EL (cell line): Measurements from ENCODE around the gene ALDH9A1.
A peak's percentile ranks its signal among the peaks of the same experiment; 100 is the strongest.
"Not testable (repeated sequence)": the region's sequence is repeated elsewhere in the genome, so short reads cannot be mapped to it uniquely, and the experiment has no call there.

ENCODE experiments used
- DNase-seq: peaks from one replicate; pipeline ENCODE4 v3.0.0-alpha.2; 2016

ALDH9A1 gene

DNA sequence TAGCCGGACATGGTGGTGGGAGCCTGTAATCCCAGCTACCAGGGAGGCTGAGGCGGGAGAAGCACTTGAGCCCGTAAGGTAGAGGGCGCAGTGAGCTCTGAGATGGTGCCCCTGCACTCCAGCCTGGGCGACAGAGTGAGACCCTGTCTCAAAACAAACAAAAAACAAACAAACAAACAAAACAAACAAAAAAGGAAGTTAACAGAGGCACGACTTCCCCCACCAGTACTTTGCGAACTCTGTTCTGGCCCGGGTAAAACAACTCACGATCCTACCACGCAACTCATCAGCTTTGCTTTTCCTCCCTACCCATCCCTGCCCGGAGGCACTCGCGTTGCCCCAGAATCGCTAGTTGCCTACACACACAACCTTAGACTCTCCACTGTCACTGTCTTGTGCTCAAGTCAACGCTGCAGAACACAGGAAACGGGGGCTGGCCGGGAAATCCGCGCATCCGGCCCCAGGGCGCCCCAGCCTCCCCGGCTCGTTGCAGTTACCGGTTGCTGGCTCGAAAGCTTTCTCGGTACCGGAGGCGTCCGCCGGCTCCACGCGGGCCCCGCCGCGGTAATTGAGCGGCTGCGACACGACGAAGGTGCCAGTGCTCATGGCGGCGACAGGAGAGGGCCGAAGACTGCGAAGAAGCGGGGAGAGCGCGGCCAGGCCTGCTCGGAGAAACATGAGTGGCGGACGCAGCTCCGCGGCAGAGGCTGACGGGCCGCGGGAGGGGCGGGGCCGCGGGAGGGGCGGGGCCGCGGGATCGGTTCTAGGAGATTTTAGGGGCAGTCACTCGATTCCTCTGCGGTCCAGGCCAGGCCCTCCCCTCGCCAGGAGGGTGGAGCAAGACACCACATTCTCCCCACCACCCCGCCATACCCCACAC lies at the start of gene ALDH9A1:
Gene ALDH9A1, minus strand, starts transcription at position 682 of the 880 bp plus-strand sequence. Its CDS starts 4 bp downstream, at position 678.
- DNase-seq, result peak; percentile 95

DNA sequence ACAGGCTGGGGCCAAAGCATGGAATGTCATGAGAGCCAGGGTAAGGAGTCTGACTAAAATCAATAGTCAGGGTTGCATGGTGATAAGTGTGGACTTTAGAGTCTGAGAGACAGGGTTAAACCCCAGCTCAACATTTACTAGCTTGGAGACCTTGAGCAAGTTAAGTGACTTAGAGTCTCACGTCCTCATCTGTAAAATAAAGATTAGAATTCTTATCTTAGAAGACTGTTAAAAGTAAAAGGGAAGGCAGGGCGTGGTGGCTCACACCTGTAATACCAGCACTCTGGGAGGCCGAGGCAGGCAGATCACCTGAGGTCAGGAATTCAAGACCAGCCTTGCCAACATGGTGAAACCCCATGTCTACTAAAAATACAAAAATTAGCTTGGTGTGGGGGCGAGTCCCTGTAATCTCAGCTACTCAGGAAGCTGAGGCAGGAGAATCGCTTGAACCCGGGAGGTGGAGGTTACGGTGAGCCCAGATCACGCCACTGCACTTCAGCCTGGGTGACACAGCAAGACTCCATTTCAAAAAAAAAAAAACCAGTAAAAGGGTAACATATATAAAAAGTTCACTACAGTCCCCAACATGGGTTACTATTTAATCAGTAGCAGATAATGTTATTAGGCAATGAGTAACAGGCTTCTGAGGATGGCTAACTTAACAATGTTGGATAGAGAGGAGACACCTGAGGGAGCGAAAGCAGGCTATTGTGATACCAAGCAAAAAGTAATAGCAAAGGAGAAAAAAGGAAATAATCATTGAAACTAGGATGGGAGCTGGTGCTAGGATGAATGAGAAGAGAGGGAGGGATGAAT lies 49.5 kb upstream of the ALDH9A1 start:
- no peak for DNase-seq

DNA sequence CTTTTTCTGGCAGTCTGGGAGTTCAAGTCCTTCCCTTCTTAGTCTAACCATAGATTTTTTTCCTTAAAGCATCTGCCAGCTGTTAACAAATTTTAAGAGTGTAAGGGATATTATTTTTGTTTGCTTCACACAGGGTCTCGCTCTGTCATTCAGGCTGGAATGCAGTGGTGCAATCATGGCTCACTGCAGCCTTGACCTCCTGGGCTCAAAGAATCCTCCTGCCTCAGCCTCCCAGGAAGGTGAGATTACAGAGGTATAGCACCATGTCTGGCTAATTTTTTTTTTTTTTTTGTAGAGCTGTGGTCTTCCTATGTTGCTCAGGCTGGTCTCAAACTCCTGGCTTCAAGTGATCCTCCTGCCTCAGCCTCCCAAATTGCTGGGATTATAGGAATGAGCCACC lies 46.6 kb upstream of the ALDH9A1 start:
- not testable (repeated sequence) for DNase-seq

DNA sequence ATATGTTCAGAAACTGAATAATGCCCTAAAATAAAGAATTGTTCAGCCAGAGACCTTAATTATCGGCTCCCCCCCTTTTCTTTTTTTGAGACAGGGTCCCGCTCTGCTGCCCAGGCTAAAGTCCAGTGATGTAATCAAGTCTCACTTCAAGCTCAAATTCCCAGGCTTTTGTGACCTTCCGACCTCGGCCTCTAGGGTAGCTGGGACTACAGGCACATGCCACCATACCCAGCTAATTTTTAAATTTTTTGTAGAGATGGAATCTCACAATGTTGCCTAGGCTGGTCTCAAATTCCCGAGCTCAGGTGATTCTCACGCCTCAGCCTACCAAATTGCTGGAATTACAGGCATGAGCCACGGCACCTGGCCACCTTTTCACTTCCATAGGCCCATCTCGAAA lies 43.8 kb upstream of the ALDH9A1 start:
- no peak for DNase-seq

DNA sequence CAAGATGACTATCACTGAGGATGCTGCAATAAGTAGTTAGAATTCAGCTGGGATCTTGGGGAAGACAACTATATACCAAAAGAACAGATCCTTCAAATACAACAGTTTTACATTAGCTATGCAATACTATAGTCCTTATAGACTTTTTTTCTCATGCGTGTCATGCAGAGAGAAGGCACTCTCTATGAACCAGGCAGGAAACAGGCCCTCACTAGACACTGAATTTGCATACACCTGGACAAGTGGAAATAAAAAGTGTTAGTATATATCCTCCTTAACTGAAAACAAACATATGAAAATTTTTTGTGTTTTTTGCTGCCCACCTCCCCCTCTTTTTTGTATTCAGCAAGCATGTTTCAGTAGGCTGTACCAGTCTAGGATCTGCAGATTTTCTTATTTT lies 40.4 kb upstream of the ALDH9A1 start:
- DNase-seq, result no peak

DNA sequence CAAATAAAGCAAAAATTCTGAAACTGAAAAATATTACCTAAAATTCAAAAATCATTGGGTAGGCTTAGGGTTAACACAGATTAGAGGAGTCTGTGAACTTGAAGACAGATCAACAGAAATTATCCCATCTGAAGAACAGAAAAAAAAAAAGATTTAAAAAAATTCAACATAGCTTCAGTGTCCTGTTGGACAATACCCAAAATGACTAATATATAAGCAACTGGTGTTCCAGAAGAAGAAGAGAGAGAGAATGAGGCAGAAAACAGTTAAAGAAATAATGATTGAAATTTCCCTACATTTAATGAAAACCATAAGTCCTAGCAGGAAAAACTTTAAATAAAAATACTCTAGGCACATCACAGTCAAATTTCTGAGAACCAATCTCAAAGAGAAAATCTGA lies 38.8 kb upstream of the ALDH9A1 start:
- DNase-seq, result peak; percentile 3

DNA sequence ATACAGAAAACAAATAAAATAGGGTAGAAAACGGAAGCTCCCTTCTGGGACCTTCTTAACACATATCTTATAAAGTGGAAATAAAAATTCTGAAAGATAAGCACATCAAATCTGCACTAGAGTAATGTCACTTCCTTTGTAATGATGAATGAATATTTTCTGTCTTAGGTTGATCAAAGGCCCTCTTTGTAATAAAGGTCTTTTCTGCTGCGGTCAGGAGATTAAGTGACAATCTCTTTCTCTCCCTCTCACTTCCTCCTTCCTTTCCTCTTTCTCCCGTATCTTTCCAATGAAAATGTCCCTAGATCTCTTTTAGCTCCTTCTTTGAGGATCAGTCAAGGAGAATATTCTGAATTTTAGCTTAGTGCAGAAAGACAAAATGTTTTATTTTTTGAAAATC lies 36.5 kb upstream of the ALDH9A1 start:
- DNase-seq, result no peak

DNA sequence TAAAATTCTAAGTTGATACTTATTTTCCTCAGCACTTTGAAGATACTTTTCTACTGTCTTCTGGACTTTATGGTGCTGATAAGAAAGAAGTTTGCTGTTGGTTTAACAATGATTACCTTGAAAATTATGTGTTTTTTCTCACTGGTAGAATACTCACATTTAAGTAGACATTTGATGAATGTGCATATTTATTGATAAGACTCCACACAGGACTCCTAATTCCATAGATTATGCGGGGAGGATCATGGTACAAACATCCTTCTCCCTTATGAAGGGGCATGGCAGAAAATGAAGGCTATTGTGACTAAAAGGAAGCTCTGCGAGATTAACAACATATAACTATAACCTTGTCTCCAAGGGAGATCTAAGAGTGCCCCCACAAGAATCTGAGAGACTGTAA lies 28.5 kb upstream of the ALDH9A1 start:
- DNase-seq, result no peak

DNA sequence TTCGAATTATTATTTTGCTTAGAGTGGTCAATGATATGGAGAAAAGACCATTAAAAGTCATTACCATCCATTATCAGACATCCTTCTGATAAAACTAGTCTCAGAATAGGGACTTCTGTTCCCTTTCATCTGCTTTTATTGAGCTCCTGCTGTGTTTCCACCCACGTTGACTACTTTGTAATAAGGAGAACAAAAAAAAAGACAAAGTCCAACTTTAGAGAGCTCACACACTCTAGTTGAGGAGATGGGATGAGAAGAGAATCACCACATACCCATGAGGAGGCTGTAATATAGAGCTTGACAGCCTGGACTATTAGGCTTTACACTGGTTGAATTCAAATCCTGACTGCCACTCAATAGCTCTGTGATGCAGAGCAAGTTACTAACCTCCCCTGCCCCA lies 27.8 kb upstream of the ALDH9A1 start:
- DNase-seq, result no peak

DNA sequence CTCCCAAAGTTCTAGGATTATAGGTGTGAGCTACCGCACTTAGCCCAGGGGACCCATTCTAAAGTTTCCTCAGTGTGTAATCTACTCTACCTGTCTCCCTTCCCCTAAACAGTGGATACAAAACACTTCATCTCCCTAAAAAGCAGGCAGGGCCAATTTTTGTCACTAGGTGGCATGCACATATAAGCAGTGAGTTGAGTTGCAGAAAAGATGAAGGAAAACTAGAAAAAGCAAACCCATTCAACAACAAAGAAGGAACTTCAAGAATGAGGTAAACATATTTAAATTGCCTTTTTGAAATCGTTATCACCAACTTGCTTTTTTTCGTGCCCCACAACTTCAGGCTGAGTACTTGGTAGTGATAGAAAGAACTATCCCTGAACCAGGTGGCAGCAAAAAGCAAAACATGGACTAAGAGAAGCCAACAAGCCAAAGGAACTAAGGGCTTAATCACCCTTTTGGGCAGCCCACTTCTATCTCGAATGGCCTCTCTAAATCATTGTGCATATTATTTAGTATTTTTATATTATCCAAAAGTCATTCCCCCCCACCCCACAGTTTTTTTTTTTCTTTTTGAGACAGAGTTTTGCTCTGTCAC lies 19.7 kb upstream of the ALDH9A1 start:
- DNase-seq, result peak; percentile 66

DNA sequence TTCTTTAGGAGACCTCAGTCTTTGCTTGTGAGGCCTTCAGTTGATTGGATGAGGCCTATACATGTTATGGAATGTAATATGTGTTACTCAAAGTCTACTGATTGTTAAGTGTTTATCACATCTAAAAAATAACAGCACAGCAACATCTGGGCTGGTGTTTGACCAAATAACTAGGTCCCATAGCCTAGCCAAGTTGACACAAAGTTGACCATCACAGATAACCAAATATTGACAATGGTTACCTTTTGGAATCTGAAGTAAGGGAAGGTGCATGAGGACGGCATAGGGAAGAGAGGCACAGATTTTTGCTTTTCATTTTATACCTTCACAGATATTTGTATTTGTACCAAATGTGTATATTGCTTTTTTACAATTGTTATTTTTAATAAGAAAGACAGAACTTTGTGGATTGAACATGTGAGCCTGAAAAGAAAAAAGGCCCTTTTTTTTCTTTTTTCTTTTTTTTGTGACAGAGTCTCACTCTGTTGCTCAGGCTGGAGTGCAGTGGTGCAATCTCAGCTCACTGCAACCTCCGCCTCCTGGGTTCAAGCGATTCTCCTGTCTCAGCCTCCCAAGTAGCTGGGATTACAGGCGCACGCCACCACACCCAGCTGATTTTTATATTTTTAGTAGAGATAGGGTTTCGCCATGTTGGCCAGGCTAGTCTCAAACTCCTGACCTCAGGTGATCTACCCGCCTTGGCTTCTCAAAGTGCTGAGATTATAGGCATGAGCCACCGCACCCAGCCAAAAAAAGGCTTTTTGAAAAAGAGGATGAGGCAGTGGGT lies 18.1 kb upstream of the ALDH9A1 start:
- DNase-seq, result not testable (repeated sequence)

DNA sequence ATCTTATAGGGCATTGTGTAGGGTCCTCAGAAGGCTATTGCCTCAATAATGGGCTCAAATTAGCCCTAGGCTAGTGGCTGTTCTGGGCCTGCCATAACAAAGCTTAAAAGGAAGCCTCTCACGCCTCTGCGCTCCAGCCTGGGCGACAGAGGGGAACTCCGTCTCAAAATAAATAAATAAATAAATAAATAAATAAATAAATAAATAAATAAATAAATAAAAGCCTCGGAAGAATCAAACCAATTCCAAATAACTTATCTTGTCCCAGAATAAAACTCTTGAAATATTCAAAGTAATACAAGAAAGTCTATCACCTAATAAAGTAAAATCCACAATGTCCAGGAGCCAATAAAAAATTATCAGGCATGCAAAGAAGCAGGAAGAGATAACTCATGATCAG lies 14.4 kb upstream of the ALDH9A1 start:
- no peak for DNase-seq

DNA sequence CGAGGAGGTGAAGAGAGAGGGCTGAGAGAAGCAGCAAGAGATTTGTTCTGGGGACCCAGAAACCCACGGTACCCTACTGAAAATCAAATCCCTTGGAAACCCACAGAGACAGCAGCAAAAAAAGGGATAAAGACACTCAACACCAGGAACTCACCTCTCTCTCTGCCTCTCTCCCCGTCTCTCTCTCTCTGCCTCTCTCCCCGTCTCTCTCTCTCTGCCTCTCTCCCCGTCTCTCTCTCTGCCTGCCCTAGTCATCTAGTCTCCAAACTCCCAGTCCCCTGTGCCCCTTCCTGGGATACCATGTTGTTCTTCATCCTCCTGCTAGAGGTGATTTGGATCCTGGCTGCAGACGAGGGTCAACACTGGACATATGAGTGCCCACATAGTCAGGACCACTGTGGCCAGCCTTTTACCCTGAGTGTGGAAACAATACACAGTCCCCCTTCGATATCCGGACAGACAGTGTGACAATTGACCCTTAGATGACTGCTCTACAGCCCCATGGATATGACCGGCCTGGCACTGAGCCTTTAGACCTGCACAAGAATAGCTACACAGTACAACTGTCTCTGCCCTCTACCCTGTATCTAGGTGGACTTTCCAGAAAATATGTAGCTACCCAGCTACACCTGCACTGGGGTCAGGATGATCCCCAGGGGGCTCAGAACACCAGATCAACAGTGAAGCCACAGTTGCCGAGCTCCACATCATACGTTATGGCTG lies 9.8 kb upstream of the ALDH9A1 start:
- no peak for DNase-seq

DNA sequence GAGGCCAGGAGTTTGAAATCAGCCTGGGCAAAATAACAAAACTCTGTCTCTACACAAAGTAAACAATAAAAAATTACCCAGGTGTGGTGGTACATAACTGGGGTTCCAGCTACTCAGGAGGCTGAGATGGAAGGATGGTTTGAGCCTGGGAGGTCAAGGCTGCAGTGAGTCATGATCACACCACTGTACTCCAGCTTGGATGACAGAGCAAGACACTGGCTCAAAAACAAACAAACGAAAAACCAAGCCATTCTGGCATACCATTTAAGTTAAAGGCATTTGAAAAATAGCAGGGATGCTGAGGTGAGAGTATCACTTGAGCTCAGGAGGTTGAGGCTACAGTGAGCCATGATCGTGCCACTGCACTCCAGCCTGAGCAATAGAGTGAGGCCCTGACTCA lies 5.3 kb upstream of the ALDH9A1 start:
- DNase-seq, result peak; percentile 28

DNA sequence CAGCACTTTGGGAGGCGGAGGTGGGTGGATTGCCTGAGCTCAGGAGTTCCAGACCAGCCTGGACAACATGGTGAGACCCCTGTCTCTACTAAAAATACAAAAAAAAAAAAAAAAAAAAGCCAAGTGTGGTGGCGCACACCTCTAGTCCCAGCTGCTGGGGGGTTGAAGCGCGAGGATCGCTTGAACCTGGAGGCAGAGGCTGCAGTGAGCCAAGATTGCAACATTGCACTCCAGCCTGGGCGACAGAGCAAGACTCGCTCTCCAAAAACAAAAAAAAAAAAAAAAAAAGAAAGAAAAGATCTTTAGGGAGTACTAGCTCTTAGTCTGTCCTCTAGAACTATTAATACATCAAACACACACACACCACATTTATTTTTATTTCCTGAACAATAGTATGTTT lies 3.6 kb upstream of the ALDH9A1 start:
- not testable (repeated sequence) for DNase-seq

DNA sequence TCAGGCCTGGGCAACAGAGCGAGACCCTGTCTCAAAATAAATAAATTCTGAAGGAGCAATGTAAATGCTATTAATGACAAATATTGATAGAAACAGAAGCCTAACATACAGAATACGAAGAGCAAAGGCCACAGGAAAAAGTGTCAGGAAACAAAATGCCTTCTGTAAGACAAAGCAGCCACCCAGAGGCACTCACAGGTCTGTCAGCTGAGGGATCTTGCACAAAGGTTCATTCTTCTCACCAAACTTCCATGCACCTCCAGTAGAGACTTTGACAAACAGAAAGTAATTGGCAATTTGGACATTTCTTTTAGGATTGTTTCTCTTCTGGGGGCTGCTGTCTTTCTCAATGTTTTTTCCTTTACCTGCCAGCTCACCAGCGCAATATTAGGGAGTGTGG lies 1.2 kb upstream of the ALDH9A1 start:
- DNase-seq, result no peak

DNA sequence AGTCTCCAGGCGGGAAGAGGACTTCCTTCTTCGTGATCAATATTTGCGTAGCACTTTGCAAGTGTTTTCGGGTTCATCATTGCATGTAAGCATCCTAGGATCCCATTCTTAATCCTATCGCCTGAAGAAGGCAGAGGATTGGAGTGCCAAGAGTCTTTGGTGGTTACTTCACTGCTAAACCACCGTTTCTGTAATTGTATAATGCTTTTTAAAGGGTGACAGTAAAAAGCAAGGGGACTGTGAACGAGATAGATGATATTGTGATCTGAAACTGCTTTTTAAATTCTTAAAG lies 345 bp upstream of the ALDH9A1 start:
- DNase-seq, result no peak

DNA sequence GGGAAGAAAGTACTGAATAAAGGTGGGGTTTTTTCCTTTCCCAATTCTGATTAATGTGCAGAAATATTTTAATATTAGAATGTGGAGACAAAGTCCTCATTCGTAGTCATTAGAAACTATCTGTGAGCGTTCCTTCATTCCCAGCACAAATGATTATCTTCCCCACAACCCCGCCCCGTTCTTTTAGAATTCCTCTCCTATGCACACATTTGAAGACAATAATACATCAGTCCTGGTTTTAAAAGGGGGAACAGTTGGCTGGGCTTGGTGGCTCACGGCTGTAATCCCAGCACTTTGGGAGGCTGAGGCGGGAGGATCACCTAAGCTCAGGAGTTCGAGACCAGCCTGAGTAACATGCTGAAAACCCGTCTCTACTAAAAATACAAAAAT lies 876 bp downstream of the ALDH9A1 start:
- DNase-seq, result peak; percentile 40

DNA sequence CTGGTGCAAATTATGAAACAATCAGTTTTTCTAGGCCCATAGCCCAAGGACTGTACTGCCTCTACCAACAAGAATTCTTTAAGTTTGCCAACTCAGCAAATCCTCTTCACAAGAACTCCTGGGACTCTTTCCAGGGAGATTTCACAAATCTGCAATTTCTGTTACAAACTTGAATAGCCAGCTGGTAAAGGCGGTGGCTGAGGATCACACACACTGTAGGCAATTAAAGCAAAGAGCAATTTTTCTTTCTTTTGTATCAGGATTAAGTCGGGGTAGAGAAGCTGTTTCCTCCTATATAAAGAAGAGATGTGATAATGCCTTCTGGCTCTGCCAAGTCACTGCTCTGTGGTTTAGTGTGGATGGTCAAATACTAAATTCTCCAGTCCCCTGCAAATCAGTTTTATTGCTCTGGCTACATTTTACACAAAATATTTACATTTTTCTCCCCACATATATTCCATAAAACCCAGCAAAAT lies 1.7 kb downstream of the ALDH9A1 start:
- peak; percentile 75 for DNase-seq

DNA sequence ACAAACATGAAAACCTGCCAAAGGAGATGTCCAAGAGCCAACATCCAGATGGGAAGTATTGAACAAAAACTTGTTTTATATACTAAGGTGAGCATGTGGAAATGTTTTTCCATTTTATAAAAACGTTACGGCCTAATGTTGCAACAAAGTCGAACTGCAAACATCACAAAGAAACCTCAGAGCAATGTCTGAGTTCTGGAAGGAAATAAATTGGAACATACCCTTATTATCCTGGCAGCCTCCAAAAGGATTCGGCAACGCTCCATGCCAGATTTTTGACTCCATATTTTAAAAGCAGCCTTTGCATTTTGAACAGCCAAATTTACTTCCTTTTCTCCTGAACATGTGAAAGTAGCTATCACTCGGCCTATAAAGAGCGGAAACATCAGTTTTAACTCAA lies 3.3 kb downstream of the ALDH9A1 start:
- no peak for DNase-seq

DNA sequence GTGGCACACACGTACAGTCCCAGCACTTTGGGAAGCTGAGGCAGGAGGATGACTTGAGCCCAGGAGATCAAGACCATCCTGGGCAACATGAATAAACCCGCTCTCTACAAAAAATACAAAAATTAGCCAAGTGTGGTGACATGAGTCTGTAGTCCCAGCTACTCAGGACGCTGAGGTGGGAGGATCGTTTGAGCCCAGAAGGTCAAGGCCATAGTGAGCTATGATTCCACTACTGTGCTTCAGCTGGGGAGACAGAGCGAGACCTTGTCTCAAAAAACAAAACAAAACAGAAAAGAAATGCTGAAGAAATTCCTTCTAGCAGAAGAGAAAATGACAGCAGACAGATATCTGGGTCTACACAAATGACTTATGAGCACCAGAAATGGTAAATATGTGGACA lies 10.3 kb downstream of the ALDH9A1 start:
- no peak for DNase-seq

DNA sequence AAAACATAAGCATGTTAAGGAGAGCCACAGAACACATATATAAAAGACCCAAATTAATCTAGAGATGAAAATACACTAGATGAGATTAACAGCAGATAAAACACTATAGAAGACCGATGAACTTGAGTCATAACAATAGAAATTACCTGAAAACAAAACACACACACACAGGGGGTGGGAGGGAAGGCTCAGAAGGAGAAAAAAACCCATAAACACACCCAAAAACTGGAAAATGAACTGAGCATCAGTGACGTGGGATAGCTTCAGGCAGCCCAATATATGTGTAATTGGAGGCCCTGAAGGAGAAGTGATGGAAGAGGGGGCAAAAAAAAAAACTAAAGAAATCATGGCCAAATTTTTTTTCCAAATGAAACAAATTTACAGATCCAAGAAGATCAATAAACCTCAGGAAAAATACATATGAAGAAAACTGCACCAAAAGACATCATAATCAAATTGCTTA lies 11.4 kb downstream of the ALDH9A1 start:
- no peak for DNase-seq
